Thoracic aorta (tissue), 2 donors: ENCODE measurements around the gene GLO1. TPM values are rescaled to one million over a fixed set of nuclear protein-coding genes. Genes with fewer than 3 reads are reported as not detected.

Source experiments
- ATAC-seq: fragments of 150-250 bp; one replicate; pipeline ENCODE4 v1.8.0; 2017; ENCODE audit warnings: low read depth; ENCODE audit not compliant: insufficient number of reproducible peaks, low FRiP score
- DNase-seq: peaks from one replicate; pipeline ENCODE4 v3.0.0-alpha.2; 2020; ENCODE audit warnings: low spot score
- H3K27ac ChIP-seq, 2 donors: fragments of 200-600 bp; sonication (generic); 1 replicate in 1 of 2; 2 replicates in 1 of 2; pipeline ENCODE4 v1.5.1; 2016; ENCODE audit warnings: mild to moderate bottlenecking in 2 of 2, moderate library complexity in 2 of 2
- H3K27me3 ChIP-seq: fragments of 200-600 bp; sonication (generic); replicated peaks from 2 replicates; pipeline ENCODE4 v1.6.0; 2016; ENCODE audit warnings: mild to moderate bottlenecking; ENCODE audit not compliant: insufficient read depth
- H3K36me3 ChIP-seq: fragments of 200-600 bp; sonication (generic); one replicate; pipeline ENCODE4 v1.5.1; 2016
- H3K4me1 ChIP-seq, 2 donors: fragments of 200-600 bp; sonication (generic); 1 replicate in 1 of 2; 2 replicates in 1 of 2; pipeline versions ENCODE4 v1.5.1 to v1.6.0; 2016; ENCODE audit warnings: low read depth in 2 of 2, mild to moderate bottlenecking in 1 of 2; ENCODE audit not compliant: control insufficient read depth in 1 of 2
- H3K4me3 ChIP-seq: fragments of 200-600 bp; sonication (generic); 2 replicates; pipeline ENCODE4 v1.5.1; 2016; ENCODE audit warnings: mild to moderate bottlenecking
- H3K9me3 ChIP-seq: fragments of 200-600 bp; sonication (generic); 2 replicates; pipeline ENCODE4 v1.5.1; 2016
- total RNA-seq, 2 donors: library from RNA; depleted of rRNA; stranded (reverse); fragments of >200 nt; gene quantifications; one replicate each; pipeline versions ENCODE4 v1.1.0 to v1.2.3, GENCODE V29; 2016
- TF ChIP-seq, protein P1 (sequence below): fragments of 200-600 bp; sonication (generic); IDR thresholded peaks from one replicate; pipeline ENCODE4 v1.5.1; 2019; ENCODE audit warnings: antibody characterized with exemption

Gene GLO1
- total RNA-seq, 2 donors from 2014 or later, result 47.7 to 63.1 TPM

DNA sequence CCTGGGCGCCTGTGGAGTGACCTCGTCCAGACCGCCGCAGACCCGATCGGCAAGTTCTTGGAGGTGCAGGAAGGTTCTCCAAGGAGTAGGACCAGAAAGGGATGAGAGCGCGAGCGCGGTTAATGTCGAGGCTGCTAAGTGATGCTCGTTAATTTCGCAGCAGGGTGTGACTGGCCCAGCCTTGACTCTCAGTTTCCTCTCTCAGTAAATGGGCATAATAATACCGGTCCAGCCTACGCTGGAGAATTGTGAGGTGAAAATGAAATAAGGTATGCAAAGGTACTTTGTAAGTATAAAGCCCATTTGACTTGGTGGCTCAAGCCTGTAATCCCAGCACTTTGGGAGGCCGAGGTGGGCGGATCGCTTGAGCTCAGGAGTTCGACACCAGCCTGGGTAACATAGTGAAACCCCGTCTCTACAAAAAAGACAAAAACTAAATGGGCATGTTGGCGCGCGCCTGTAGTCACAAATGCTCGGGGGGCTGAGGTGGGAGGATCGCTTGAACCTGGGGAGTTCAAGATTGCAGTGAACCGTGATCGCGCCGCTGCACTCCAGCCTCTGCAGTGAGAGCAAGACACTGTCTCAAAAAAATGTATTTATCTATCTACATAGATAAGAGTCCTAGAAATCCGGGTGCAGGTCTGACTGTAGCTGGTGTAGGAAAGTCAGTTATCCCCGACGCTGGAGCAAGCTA, 62.6 kb downstream of the GLO1 start:
- H3K27ac ChIP-seq, result peak overlapping the region; percentile 81 to 90
- no peak for DNase-seq
- H3K27me3 ChIP-seq, result no peaks in the 10 kb centered on the region
- ATAC-seq, result peak; percentile 58
- no peaks in the 10 kb centered on the region for H3K36me3 ChIP-seq
- H3K4me1 ChIP-seq, result peaks cover 7 to 20% of the 10 kb centered on the region in 2 donors
- H3K9me3 ChIP-seq, result no peaks in the 10 kb centered on the region
- peak overlapping the region; percentile 97 for H3K4me3 ChIP-seq
- TF ChIP-seq, protein P1, sequence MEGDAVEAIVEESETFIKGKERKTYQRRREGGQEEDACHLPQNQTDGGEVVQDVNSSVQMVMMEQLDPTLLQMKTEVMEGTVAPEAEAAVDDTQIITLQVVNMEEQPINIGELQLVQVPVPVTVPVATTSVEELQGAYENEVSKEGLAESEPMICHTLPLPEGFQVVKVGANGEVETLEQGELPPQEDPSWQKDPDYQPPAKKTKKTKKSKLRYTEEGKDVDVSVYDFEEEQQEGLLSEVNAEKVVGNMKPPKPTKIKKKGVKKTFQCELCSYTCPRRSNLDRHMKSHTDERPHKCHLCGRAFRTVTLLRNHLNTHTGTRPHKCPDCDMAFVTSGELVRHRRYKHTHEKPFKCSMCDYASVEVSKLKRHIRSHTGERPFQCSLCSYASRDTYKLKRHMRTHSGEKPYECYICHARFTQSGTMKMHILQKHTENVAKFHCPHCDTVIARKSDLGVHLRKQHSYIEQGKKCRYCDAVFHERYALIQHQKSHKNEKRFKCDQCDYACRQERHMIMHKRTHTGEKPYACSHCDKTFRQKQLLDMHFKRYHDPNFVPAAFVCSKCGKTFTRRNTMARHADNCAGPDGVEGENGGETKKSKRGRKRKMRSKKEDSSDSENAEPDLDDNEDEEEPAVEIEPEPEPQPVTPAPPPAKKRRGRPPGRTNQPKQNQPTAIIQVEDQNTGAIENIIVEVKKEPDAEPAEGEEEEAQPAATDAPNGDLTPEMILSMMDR, result no peak

DNA sequence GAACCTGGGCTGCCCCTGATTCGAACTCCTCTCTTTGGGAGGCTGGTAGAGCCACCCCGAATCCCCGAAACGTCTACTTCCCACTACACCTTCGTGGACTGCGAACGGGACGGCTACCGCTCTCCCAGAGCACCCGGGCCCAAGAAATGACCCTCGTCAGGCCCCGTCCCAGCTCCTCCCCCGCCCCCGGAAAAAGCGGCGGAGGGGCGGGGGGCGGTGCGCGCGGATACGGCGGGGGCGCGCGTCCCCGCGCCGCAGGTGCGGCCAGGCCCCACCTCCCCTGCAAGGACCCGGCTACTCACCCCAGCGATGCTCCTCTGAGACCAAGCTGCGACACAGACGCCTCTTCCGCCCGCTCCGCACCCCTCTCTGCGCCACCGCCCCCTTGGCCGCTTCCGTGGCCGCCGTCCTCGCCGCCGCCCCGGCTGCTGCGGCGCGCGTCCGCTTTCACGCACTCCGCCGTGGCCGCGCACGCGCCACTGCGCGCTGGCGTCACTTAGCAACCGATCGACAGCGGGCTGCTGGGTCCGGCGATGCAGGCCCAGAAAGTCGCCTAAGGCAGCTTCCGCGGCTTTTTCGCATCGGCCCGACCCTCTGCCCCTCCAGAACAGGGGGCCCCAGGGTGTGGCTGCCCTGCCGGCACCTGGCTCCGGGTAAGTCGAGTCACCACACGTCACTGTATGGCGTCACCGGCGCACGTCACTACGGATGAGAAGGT, 63.3 kb downstream of the GLO1 start, which contains the start of gene BTBD9:
Gene BTBD9, minus strand, starts transcription at position 432 of the 718 bp plus-strand sequence.
- TF ChIP-seq, protein P1, result no peak
- ATAC-seq (peak; percentile 80), DNase-seq (peak; percentile 54)
- Histone ChIP-seq H3K4me1 (peaks cover 7 to 25% of the 10 kb centered on the region in 2 donors), H3K9me3 (no peaks in the 10 kb centered on the region), H3K27me3 (no peaks in the 10 kb centered on the region), H3K4me3 (peak within 1 kb of the TSS; percentile 97), H3K36me3 (no peaks in the 10 kb centered on the region), H3K27ac (peak within 1 kb of the TSS; percentile 81 to 90)

DNA sequence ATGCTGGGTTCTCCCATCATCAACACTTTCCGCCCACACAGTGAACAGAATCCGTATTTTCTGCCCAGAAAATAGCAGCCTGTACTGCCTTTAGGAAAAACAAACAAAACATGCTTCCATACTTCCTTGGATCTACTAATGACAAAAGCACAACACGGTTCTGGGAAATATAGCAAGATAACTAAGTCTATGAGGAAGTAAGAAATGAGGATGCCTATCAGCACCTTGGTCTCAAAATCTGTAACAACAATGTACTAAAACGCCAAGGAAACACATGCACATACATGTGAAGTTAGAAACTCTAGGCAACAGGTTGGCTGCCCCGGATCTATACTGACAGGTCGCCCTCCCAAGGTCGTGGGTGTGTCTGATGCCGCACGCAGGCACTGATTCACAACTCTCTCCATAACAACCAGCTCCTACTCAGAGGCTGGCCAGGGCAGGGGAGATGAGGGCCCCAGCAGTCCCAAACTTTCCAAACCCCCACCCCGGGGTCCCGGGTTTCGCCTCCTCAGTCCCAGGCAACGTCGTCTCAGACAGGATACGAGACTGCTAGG, 63.9 kb downstream of the GLO1 start:
- no peaks in the 10 kb centered on the region for H3K36me3 ChIP-seq
- DNase-seq (peak; percentile 31), ATAC-seq (no peak)
- H3K27me3 ChIP-seq, result no peaks in the 10 kb centered on the region
- TF ChIP-seq, protein P1, result no peak
- H3K4me3 ChIP-seq, result peak overlapping the region; percentile 97
- peaks cover 7 to 31% of the 10 kb centered on the region in 2 donors for H3K4me1 ChIP-seq
- H3K27ac ChIP-seq, result peak overlapping the region; percentile 81 to 90
- H3K9me3 ChIP-seq, result no peaks in the 10 kb centered on the region

DNA sequence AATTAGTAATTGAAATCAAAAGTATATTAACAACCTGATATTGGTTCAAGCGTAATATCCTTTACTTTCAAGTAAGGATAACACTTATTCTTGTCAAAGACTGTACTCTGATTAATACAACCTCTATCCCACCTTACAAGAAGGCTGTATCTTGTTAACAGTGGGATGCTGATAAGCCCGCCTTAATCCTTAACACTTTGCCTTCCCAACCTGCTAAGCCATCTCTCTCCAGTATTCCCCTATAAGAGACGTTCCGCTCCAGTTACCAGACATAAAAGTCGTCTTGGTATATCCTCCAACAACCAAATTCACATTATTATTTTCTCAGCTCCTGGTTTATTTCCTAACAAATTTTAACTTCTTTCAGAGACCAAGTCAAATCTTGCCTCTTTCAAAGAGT, 65.2 kb downstream of the GLO1 start:
- Histone ChIP-seq H3K27ac (no peak overlapping the region), H3K27me3 (no peaks in the 10 kb centered on the region), H3K9me3 (no peaks in the 10 kb centered on the region), H3K36me3 (no peaks in the 10 kb centered on the region), H3K4me1 (peaks cover 7 to 31% of the 10 kb centered on the region in 2 donors), H3K4me3 (no peak overlapping the region)
- ATAC-seq, result no peak
- TF ChIP-seq, protein P1, result no peak
- DNase-seq, result no peak

DNA sequence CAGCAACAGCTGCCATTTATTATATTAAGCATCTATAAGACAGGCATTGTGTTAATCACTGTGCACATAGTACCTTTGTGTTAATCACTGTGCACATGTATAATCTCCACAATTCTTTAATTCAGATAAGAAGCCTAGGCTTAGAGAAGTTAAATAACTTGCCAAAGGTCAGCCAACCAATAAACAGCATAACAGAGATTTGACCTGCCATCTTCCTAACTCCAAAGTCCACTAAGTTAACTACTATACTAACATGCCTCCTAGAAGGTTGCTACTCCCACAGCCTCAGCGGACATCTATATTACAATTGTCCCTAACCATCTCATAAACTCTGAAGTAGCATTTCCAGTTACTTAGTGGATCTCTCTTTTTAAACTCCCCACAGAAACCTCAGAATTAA, 66.9 kb downstream of the GLO1 start:
- ATAC-seq (no peak), DNase-seq (no peak)
- H3K4me3 ChIP-seq, result no peak overlapping the region
- no peaks in the 10 kb centered on the region for H3K36me3 ChIP-seq
- TF ChIP-seq, protein P1, result no peak
- no peaks in the 10 kb centered on the region for H3K27me3 ChIP-seq
- peaks cover 7 to 31% of the 10 kb centered on the region in 2 donors for H3K4me1 ChIP-seq
- no peak overlapping the region for H3K27ac ChIP-seq
- H3K9me3 ChIP-seq, result no peaks in the 10 kb centered on the region
